DND-41 (cell line): ENCODE data around the gene EP400.

Experiments
- EZH2 ChIP-seq: IDR thresholded peaks from 3 replicates; pipeline ENCODE4 v1.6.1; 2012; ENCODE audit warnings: borderline replicate concordance, low read depth, mild to moderate bottlenecking, moderate library complexity, low read length, inconsistent platforms; ENCODE audit not compliant: severe bottlenecking
- TF ChIP-seq, protein P1 (sequence below): IDR thresholded peaks from 2 replicates; pipeline ENCODE4 v1.5.1; 2012; ENCODE audit warnings: borderline replicate concordance, low read length, moderate library complexity, mild to moderate bottlenecking; ENCODE audit not compliant: poor library complexity, severe bottlenecking; ENCODE audit errors: extremely low read depth

DNA sequence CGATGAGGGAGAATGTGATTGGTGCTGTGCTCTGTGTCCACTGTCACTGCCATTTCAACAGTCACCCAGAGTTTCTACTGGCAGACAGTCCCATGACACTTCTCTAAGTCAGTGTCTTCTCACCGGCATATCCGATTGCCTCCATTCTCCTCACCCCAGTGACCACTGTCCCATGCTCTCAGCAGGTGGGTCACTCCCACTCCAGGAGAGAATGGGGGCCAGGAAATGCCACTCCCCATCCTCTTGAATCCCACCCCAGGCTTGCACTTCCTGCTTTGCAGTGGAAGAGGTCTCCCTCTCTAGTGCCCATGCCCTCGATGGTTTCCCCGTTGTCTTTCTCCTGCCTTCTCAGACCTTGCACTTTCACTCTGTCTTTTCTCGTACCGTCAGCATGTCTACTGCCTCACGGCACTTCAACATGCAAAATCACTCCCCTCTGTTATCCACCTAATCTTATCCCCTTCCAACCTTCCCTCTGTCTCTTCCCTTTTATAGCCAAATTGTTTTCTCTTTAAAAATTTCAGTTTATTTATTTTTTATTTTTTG lies 2.2 kb upstream of the EP400 start:
- TF ChIP-seq, protein P1, sequence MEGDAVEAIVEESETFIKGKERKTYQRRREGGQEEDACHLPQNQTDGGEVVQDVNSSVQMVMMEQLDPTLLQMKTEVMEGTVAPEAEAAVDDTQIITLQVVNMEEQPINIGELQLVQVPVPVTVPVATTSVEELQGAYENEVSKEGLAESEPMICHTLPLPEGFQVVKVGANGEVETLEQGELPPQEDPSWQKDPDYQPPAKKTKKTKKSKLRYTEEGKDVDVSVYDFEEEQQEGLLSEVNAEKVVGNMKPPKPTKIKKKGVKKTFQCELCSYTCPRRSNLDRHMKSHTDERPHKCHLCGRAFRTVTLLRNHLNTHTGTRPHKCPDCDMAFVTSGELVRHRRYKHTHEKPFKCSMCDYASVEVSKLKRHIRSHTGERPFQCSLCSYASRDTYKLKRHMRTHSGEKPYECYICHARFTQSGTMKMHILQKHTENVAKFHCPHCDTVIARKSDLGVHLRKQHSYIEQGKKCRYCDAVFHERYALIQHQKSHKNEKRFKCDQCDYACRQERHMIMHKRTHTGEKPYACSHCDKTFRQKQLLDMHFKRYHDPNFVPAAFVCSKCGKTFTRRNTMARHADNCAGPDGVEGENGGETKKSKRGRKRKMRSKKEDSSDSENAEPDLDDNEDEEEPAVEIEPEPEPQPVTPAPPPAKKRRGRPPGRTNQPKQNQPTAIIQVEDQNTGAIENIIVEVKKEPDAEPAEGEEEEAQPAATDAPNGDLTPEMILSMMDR = no peak
- TF ChIP-seq EZH2 = no peak
